Hematopoietic multipotent progenitor cell treated with erythropoietin and hydrocortisone succinate and interleukin-3 and kit ligand, for 6 days (in vitro differentiated cells): Measurements from ENCODE around the gene ODAD4.
A peak's percentile ranks its signal among the peaks of the same experiment; 100 is the strongest.
"Not testable (repeated sequence)": the region's sequence is repeated elsewhere in the genome, so short reads cannot be mapped to it uniquely, and the experiment has no call there.

ENCODE experiments used
- DNase-seq: peaks from one replicate; pipeline ENCODE4 v3.0.0-alpha.2; 2015

The ODAD4 gene

GRCh38 chr17:42005166-42005565 lies 74.7 kb downstream of the ODAD4 start:
- DNase-seq, result no peak

GRCh38 chr17:42009170-42009569 lies 78.8 kb downstream of the ODAD4 start:
- peak; percentile 28 for DNase-seq

DNA sequence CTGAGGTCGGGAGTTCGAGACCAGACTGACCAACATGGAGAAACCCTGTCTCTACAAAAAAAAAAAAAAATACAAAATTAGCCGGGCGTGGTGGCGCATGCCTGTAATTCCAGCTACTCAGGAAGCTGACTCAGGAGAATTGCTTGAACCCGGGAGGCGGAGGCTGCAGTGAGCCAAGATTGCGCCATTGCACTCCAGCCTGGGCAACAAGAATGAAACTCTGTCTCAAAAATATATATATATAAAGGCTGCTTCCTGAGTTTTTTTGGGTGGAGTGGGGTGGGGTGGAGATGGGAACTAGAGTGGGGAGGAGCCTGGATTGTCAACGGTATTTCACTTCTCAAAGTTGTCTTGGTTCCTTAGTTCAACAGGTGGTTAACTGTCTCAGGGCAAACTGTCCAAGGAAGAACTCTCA lies 79.9 kb downstream of the ODAD4 start:
- not testable (repeated sequence) for DNase-seq

- peak; percentile 72 for DNase-seq
These were observed 80.6 kb downstream of the ODAD4 start for GRCh38 chr17:42010898-42011516.

DNA sequence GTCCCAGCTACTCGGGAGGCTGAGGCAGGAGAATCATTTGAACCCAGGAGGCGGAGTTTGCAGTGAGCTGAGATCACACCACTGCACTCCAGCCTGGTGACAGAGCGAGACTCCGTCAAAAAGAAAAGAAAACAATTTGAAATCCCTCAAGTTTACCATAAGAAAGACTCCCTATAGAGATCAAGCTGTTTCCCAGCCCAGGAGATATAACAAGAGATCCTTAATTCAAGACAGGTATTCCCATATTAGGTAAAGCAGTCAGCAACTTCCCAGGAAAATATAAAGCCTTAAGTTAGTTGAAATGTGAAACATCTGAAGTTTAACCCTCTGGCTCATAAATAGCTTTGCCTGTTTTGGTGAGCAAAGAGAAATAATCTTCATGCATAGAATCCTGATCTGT lies 81.9 kb downstream of the ODAD4 start:
- DNase-seq, result not testable (repeated sequence)

- DNase-seq, result not testable (repeated sequence)
These were observed 83.3 kb downstream of the ODAD4 start for GRCh38 chr17:42013740-42014139.
